SK-N-SH (cell line): ENCODE results near the gene PPP1R8. TPM values are rescaled to one million over a fixed set of nuclear protein-coding genes. Genes with fewer than 3 reads are reported as not detected.

Experiments used
- CTCF ChIA-PET: fragments of 300-600, 350-600 bp; formaldehyde crosslinking; extraction: SDS; loops from one replicate; lab custom pipeline; 2021; lab: Yijun Ruan, JAX
- POLR2A ChIA-PET: fragments of 350-600 bp; sonication (Branson Sonifier 250); formaldehyde crosslinking; extraction: SDS; loops from one replicate; lab custom pipeline; 2020; ENCODE audit warnings: antibody characterized with exemption, inconsistent platforms; lab: Yijun Ruan, JAX
- DNase-seq: peaks from one replicate; pipeline ENCODE4 v3.0.0; 2012
- H2AFZ ChIP-seq: fragments of 200-600 bp; sonication (generic); 2 replicates; pipeline ENCODE4 v1.8.1; 2016; ENCODE audit warnings: antibody characterized with exemption, mild to moderate bottlenecking, low read depth
- H3F3A ChIP-seq: fragments of 200-600 bp; sonication (generic); replicated peaks from 2 replicates; pipeline ENCODE3; 2016; ENCODE audit warnings: antibody characterized with exemption, mild to moderate bottlenecking; ENCODE audit not compliant: insufficient read depth
- H3K27ac ChIP-seq, 2 experiments: fragments of 200-500 bp in 1 of 2; fragments of 200-600 bp in 1 of 2; sonication (Bioruptor generic) in 1 of 2; sonication (generic), shearing (Covaris generic) in 1 of 2; 2 replicates each; pipeline versions ENCODE4 v1.5.1 to v1.6.1; 2014 to 2016; ENCODE audit warnings: low read depth in 2 of 2, inconsistent platforms in 1 of 2, low read length in 1 of 2, mild to moderate bottlenecking in 1 of 2, mixed read lengths in 1 of 2
- H3K27me3 ChIP-seq: fragments of 200-600 bp; sonication (generic), shearing (Covaris generic); 2 replicates; pipeline ENCODE4 v1.6.1; 2016; ENCODE audit warnings: mixed run types; ENCODE audit not compliant: insufficient read depth
- H3K36me3 ChIP-seq, 2 experiments: fragments of 200-500 bp in 1 of 2; fragments of 200-600 bp in 1 of 2; sonication (Bioruptor generic) in 1 of 2; sonication (generic) in 1 of 2; replicated peaks in 1 of 2; 2 replicates each; pipeline versions ENCODE3 to v1.5.1; 2014 to 2016; ENCODE audit warnings: low read length in 1 of 2, mild to moderate bottlenecking in 1 of 2; ENCODE audit not compliant: insufficient read depth in 2 of 2, control insufficient read depth in 1 of 2
- H3K4me1 ChIP-seq, 2 experiments: fragments of 200-500 bp in 1 of 2; fragments of 200-600 bp in 1 of 2; sonication (Bioruptor generic) in 1 of 2; sonication (generic), shearing (Covaris generic) in 1 of 2; 2 replicates each; pipeline versions ENCODE4 v1.5.1 to v1.6.1; 2014 to 2016; ENCODE audit warnings: low read depth in 1 of 2, low read length in 1 of 2, mixed run types in 1 of 2; ENCODE audit not compliant: insufficient read depth in 2 of 2, control insufficient read depth in 1 of 2
- H3K4me2 ChIP-seq: fragments of 200-600 bp; sonication (generic), shearing (Covaris generic); 2 replicates; pipeline ENCODE4 v1.6.1; 2017; ENCODE audit warnings: mixed run types
- H3K4me3 ChIP-seq, 2 experiments: fragments of 200-500 bp in 1 of 2; fragments of 200-600 bp in 1 of 2; sonication (Bioruptor generic) in 1 of 2; sonication (generic), shearing (Covaris generic) in 1 of 2; 2 replicates each; pipeline versions ENCODE4 v1.5.1 to v1.8.1; 2014 to 2016; ENCODE audit warnings: low read depth in 2 of 2, inconsistent platforms in 1 of 2, low read length in 1 of 2, mild to moderate bottlenecking in 1 of 2, mixed read lengths in 1 of 2, moderate library complexity in 1 of 2
- H3K79me2 ChIP-seq: fragments of 200-600 bp; sonication (generic); 2 replicates; pipeline ENCODE4 v1.8.1; 2017; ENCODE audit warnings: mild to moderate bottlenecking; ENCODE audit not compliant: insufficient read depth
- H3K9ac ChIP-seq: fragments of 200-600 bp; sonication (generic); 2 replicates; pipeline ENCODE4 v1.6.1; 2017; ENCODE audit warnings: mixed run types
- H3K9me2 ChIP-seq: fragments of 200-600 bp; sonication (generic); 2 replicates; pipeline ENCODE4 v1.6.1; 2017; ENCODE audit warnings: mixed run types
- H3K9me3 ChIP-seq: fragments of 200-600 bp; sonication (generic); 2 replicates; pipeline ENCODE4 v1.6.1; 2017; ENCODE audit warnings: mixed run types, mild to moderate bottlenecking, moderate library complexity
- H4K20me1 ChIP-seq: fragments of 200-600 bp; sonication (generic); 2 replicates; pipeline ENCODE4 v1.6.1; 2017; ENCODE audit warnings: mild to moderate bottlenecking, mixed run types; ENCODE audit not compliant: insufficient read depth
- CHD2 ChIP-seq: fragments of 150-350 bp; IDR thresholded peaks from 2 replicates; pipeline ENCODE4 v1.6.1; 2018; ENCODE audit warnings: low read length; ENCODE audit not compliant: partially characterized antibody
- ELF1 ChIP-seq: IDR thresholded peaks from 2 replicates; pipeline ENCODE4 v1.4.0; 2012
- EZH2phosphoT487 ChIP-seq: fragments of 200-600 bp; sonication (generic); IDR thresholded peaks from 2 replicates; pipeline ENCODE4 v1.6.1; 2017; ENCODE audit warnings: low read depth, mixed run types, mild to moderate bottlenecking, antibody characterized with exemption, moderate library complexity, borderline replicate concordance
- FOSL2 ChIP-seq: IDR thresholded peaks from 2 replicates; pipeline ENCODE4 v1.4.0; 2012; ENCODE audit warnings: low read depth, mild to moderate bottlenecking, moderate library complexity, borderline replicate concordance
- GABPA ChIP-seq: IDR thresholded peaks from 2 replicates; pipeline ENCODE4 v1.4.0; 2012; ENCODE audit warnings: low read depth, mild to moderate bottlenecking
- NFIC ChIP-seq: IDR thresholded peaks from 2 replicates; pipeline ENCODE4 v1.4.0; 2012; ENCODE audit warnings: borderline replicate concordance
- RAD21 ChIP-seq: IDR thresholded peaks from 2 replicates; pipeline ENCODE4 v1.6.1; 2012; ENCODE audit warnings: mild to moderate bottlenecking, low read length
- RCOR1 ChIP-seq: fragments of 150-350 bp; IDR thresholded peaks from 2 replicates; pipeline ENCODE4 v1.6.1; 2017; ENCODE audit warnings: antibody characterized with exemption, low read length
- RFX5 ChIP-seq: IDR thresholded peaks from 2 replicates; pipeline ENCODE4 v1.6.1; 2012; ENCODE audit warnings: mild to moderate bottlenecking, improper control_type of control experiment, low read length
- RXRA ChIP-seq: IDR thresholded peaks from 2 replicates; pipeline ENCODE4 v1.4.0; 2012; ENCODE audit warnings: low read depth, mild to moderate bottlenecking, borderline replicate concordance
- SMC3 ChIP-seq: IDR thresholded peaks from 2 replicates; pipeline ENCODE4 v1.6.1; 2012; ENCODE audit warnings: low read depth, low read length, improper control_type of control experiment
- TCF12 ChIP-seq: IDR thresholded peaks from 2 replicates; pipeline ENCODE4 v1.4.0; 2012
- TEAD4 ChIP-seq: IDR thresholded peaks from 2 replicates; pipeline ENCODE4 v1.4.0; 2012; ENCODE audit warnings: mild to moderate bottlenecking, borderline replicate concordance; ENCODE audit not compliant: insufficient read depth
- USF1 ChIP-seq: IDR thresholded peaks from 2 replicates; pipeline ENCODE4 v1.4.0; 2012; ENCODE audit warnings: low read depth, borderline replicate concordance
- ZBTB33 ChIP-seq: IDR thresholded peaks from 2 replicates; pipeline ENCODE4 v1.4.0; 2012; ENCODE audit warnings: low read depth, borderline replicate concordance
- WGBS: methylation state at CpG from one replicate; pipeline ENCODE4 v1.1.6; 2017; ENCODE audit warnings: low lambda C conversion rate; 5-methylcytosine and 5-hydroxymethylcytosine counted together
- polyA plus RNA-seq, 3 experiments: library from polyadenylated mRNA; depleted of rRNA; stranded (reverse); fragments of >200 nt; gene quantifications; 2 replicates each; pipeline ENCODE4 v1.2.3, GENCODE V29; 2012
- TF ChIP-seq, protein P1 (sequence below): IDR thresholded peaks from 2 replicates; pipeline ENCODE4; 2012
- TF ChIP-seq, protein P2 (sequence below): fragments of 150-350 bp; IDR thresholded peaks from 2 replicates; pipeline ENCODE4 v1.6.1; 2017; ENCODE audit warnings: antibody characterized with exemption, low read length, low read depth, borderline replicate concordance
- TF ChIP-seq, protein P3 (sequence below): fragments of 150-350 bp; IDR thresholded peaks from 2 replicates; pipeline ENCODE4 v1.6.1; 2016; ENCODE audit warnings: mild to moderate bottlenecking, low read depth, low read length
- TF ChIP-seq, protein P4 (sequence below): fragments of 200-600 bp; sonication (generic); IDR thresholded peaks from 2 replicates; pipeline ENCODE4 v1.6.1; 2017; ENCODE audit warnings: antibody characterized with exemption, mild to moderate bottlenecking, moderate library complexity

PPP1R8 gene
- polyA plus RNA-seq, 1 of the 3 experiments (the other 2 are of a cell fraction), result 41.8 TPM

- Histone ChIP-seq H2AFZ (no peak overlapping the region), H3F3A (peaks cover 6% of the 10 kb centered on the region), H3K27me3 (no peaks in the 10 kb centered on the region), H3K79me2 (peaks cover 78% of the 10 kb centered on the region), H3K9ac (no peak overlapping the region), H3K9me2 (no peaks in the 10 kb centered on the region), H4K20me1 (peaks cover 4% of the 10 kb centered on the region), H3K36me3 (peaks cover 32 to 40% of the 10 kb centered on the region in 2 experiments), H3K4me2 (no peak overlapping the region), H3K4me3 (no peak overlapping the region), H3K27ac (no peak overlapping the region), H3K9me3 (no peaks in the 10 kb centered on the region), H3K4me1 (peaks cover 0 to 9% of the 10 kb centered on the region in 2 experiments; a peak in 2 of 4 replicates)
- TF ChIP-seq ZBTB33 (no peak), GABPA (no peak)
- DNase-seq, result no peak
- 80% methylated on average over 3 of the region's 3 CpGs for WGBS
- ChIA-PET CTCF (interaction anchor here (1.0 to 2.2 kb wide), 2 partner anchors 24 to 164 kb away, joined by 5 to 7 read pairs; no protein-coding TSS in a partner anchor), POLR2A (no interaction called here)
Observed at GRCh38 chr1:27833470-27833869, 2.9 kb downstream of the PPP1R8 start.

DNA sequence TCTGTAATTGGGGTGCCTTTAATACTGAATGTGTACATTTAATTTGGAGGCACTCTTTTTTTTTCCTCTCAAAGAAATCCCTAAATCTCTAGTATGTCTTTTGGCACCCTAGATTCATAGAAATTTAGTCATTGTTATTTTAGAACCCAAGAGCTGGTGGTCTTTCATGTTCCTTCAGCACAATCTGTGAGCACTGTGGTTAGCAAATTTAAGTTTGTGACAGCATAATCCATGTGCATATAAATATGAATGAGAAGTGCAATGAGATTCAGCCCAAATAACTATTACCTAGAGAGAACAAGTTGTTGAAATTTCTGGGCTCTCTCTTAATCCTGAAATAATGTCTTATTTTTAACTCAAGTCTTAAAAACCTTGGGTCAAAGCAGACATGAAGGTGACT lies 4.5 kb downstream of the PPP1R8 start:
- Histone ChIP-seq H3K9me2 (no peaks in the 10 kb centered on the region), H3K9ac (no peak overlapping the region), H3K79me2 (peaks cover 94% of the 10 kb centered on the region), H4K20me1 (peaks cover 4% of the 10 kb centered on the region), H3K27me3 (no peaks in the 10 kb centered on the region), H3K9me3 (no peaks in the 10 kb centered on the region), H3K36me3 (peaks cover 37 to 54% of the 10 kb centered on the region in 2 experiments), H3K4me1 (peaks cover 0 to 9% of the 10 kb centered on the region in 2 experiments; a peak in 2 of 4 replicates), H3K4me2 (no peak overlapping the region), H3F3A (peaks cover 6% of the 10 kb centered on the region), H3K27ac (no peak overlapping the region), H2AFZ (no peak overlapping the region), H3K4me3 (no peak overlapping the region)
- POLR2A ChIA-PET, result no interaction called here
- CTCF ChIA-PET, result interaction anchor here (1.1 to 1.8 kb wide), 3 partner anchors 23 to 109 kb away, joined by 3 to 5 read pairs (median 3); partner anchors contain the start of gene FAM76A
- DNase-seq, result no peak
- TF ChIP-seq USF1, result no peak
- no peak for TF ChIP-seq RAD21
- no peak for TF ChIP-seq SMC3
- TF ChIP-seq, protein P1, sequence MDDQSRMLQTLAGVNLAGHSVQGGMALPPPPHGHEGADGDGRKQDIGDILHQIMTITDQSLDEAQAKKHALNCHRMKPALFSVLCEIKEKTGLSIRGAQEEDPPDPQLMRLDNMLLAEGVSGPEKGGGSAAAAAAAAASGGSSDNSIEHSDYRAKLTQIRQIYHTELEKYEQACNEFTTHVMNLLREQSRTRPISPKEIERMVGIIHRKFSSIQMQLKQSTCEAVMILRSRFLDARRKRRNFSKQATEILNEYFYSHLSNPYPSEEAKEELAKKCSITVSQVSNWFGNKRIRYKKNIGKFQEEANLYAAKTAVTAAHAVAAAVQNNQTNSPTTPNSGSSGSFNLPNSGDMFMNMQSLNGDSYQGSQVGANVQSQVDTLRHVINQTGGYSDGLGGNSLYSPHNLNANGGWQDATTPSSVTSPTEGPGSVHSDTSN, result no peak
- TF ChIP-seq, protein P2, sequence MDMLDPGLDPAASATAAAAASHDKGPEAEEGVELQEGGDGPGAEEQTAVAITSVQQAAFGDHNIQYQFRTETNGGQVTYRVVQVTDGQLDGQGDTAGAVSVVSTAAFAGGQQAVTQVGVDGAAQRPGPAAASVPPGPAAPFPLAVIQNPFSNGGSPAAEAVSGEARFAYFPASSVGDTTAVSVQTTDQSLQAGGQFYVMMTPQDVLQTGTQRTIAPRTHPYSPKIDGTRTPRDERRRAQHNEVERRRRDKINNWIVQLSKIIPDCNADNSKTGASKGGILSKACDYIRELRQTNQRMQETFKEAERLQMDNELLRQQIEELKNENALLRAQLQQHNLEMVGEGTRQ, result no peak
- TF ChIP-seq TEAD4, result no peak
- no peak for TF ChIP-seq FOSL2
- TF ChIP-seq RCOR1, result no peak
- TF ChIP-seq CHD2, result no peak
- no peak for TF ChIP-seq RXRA
- TF ChIP-seq EZH2phosphoT487, result no peak
- TF ChIP-seq, protein P3, sequence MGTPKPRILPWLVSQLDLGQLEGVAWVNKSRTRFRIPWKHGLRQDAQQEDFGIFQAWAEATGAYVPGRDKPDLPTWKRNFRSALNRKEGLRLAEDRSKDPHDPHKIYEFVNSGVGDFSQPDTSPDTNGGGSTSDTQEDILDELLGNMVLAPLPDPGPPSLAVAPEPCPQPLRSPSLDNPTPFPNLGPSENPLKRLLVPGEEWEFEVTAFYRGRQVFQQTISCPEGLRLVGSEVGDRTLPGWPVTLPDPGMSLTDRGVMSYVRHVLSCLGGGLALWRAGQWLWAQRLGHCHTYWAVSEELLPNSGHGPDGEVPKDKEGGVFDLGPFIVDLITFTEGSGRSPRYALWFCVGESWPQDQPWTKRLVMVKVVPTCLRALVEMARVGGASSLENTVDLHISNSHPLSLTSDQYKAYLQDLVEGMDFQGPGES, result no peak
- no peak for TF ChIP-seq TCF12
- TF ChIP-seq NFIC, result no peak
- TF ChIP-seq, protein P4, sequence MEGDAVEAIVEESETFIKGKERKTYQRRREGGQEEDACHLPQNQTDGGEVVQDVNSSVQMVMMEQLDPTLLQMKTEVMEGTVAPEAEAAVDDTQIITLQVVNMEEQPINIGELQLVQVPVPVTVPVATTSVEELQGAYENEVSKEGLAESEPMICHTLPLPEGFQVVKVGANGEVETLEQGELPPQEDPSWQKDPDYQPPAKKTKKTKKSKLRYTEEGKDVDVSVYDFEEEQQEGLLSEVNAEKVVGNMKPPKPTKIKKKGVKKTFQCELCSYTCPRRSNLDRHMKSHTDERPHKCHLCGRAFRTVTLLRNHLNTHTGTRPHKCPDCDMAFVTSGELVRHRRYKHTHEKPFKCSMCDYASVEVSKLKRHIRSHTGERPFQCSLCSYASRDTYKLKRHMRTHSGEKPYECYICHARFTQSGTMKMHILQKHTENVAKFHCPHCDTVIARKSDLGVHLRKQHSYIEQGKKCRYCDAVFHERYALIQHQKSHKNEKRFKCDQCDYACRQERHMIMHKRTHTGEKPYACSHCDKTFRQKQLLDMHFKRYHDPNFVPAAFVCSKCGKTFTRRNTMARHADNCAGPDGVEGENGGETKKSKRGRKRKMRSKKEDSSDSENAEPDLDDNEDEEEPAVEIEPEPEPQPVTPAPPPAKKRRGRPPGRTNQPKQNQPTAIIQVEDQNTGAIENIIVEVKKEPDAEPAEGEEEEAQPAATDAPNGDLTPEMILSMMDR, result no peak
- no peak for TF ChIP-seq ELF1
- TF ChIP-seq RFX5, result no peak
